ENCODE measurements around the gene CXCL3.

Gene CXCL3

DNA sequence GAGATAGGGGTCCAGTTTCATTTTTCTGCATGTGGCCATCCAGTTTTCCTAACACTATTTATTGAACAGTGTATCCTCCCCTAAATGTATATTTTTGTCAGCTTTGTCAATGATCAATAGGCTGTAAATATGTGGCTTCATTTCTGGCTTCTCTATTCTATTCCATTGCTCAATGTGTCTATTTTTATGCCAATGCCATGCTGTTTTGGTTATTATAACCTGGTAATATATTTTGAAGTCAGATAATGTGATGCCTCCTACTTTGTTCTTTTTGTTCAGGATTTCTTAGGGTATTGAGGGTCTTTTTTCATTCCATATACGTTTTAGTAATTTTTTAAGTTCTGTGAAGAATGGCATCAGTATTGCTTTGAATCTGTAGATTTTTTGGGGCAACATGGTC lies 8.7 kb upstream of the CXCL3 start:
- TF ChIP-seq YY1 (IDR thresholded peaks at IDR 0.05; ENCODE audit: low read depth) (no peak), USF1 (IDR thresholded peaks at IDR 0.05) (no peak), ZBTB7A (IDR thresholded peaks at IDR 0.05; ENCODE audit: low read depth) (no peak), TCF12 (IDR thresholded peaks at IDR 0.05; ENCODE audit: low read depth) (no peak), CREB1 (IDR thresholded peaks at IDR 0.05; ENCODE audit: low read depth) (no peak), EGR1 (IDR thresholded peaks at IDR 0.05) (no peak), CEBPB (IDR thresholded peaks at IDR 0.05) (no peak), TEAD4 (IDR thresholded peaks at IDR 0.05) (no peak), EP300 (IDR thresholded peaks at IDR 0.05; ENCODE audit: borderline replicate concordance) (no peak), NFIC (IDR thresholded peaks at IDR 0.05) (no peak), RAD21 (IDR thresholded peaks at IDR 0.05; ENCODE audit: low read depth) (no peak), FOXM1 (IDR thresholded peaks at IDR 0.05; ENCODE audit: borderline replicate concordance, low read depth) (no peak), TAF1 (IDR thresholded peaks at IDR 0.05; ENCODE audit: low read depth) (no peak)
- TF ChIP-seq, protein P1, sequence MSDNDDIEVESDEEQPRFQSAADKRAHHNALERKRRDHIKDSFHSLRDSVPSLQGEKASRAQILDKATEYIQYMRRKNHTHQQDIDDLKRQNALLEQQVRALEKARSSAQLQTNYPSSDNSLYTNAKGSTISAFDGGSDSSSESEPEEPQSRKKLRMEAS (IDR thresholded peaks at IDR 0.05), result no peak
- TF ChIP-seq, protein P2, sequence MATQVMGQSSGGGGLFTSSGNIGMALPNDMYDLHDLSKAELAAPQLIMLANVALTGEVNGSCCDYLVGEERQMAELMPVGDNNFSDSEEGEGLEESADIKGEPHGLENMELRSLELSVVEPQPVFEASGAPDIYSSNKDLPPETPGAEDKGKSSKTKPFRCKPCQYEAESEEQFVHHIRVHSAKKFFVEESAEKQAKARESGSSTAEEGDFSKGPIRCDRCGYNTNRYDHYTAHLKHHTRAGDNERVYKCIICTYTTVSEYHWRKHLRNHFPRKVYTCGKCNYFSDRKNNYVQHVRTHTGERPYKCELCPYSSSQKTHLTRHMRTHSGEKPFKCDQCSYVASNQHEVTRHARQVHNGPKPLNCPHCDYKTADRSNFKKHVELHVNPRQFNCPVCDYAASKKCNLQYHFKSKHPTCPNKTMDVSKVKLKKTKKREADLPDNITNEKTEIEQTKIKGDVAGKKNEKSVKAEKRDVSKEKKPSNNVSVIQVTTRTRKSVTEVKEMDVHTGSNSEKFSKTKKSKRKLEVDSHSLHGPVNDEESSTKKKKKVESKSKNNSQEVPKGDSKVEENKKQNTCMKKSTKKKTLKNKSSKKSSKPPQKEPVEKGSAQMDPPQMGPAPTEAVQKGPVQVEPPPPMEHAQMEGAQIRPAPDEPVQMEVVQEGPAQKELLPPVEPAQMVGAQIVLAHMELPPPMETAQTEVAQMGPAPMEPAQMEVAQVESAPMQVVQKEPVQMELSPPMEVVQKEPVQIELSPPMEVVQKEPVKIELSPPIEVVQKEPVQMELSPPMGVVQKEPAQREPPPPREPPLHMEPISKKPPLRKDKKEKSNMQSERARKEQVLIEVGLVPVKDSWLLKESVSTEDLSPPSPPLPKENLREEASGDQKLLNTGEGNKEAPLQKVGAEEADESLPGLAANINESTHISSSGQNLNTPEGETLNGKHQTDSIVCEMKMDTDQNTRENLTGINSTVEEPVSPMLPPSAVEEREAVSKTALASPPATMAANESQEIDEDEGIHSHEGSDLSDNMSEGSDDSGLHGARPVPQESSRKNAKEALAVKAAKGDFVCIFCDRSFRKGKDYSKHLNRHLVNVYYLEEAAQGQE (IDR thresholded peaks at IDR 0.05; ENCODE audit: low read depth), result no peak

- TF ChIP-seq FOXM1 (IDR thresholded peaks at IDR 0.05; ENCODE audit: borderline replicate concordance, low read depth), result no peak
- no peak for TF ChIP-seq YY1 (IDR thresholded peaks at IDR 0.05; ENCODE audit: low read depth)
- no peak for TF ChIP-seq EGR1 (IDR thresholded peaks at IDR 0.05)
- TF ChIP-seq, protein P1 (IDR thresholded peaks at IDR 0.05), result no peak
- no peak for TF ChIP-seq TCF12 (IDR thresholded peaks at IDR 0.05; ENCODE audit: low read depth)
- TF ChIP-seq, protein P2 (IDR thresholded peaks at IDR 0.05; ENCODE audit: low read depth), result no peak
- TF ChIP-seq RAD21 (IDR thresholded peaks at IDR 0.05; ENCODE audit: low read depth), result no peak
- no peak for TF ChIP-seq CREB1 (IDR thresholded peaks at IDR 0.05; ENCODE audit: low read depth)
- TF ChIP-seq TAF1 (IDR thresholded peaks at IDR 0.05; ENCODE audit: low read depth), result no peak
- no peak for TF ChIP-seq TEAD4 (IDR thresholded peaks at IDR 0.05)
Observed at GRCh38 chr4:74045772-74046171, 7.3 kb upstream of the CXCL3 start.

- TF ChIP-seq NFIC (IDR thresholded peaks at IDR 0.05) (no peak), CREB1 (IDR thresholded peaks at IDR 0.05; ENCODE audit: low read depth) (no peak), ZBTB7A (IDR thresholded peaks at IDR 0.05; ENCODE audit: low read depth) (no peak), TCF12 (IDR thresholded peaks at IDR 0.05; ENCODE audit: low read depth) (no peak), USF1 (IDR thresholded peaks at IDR 0.05) (no peak), TEAD4 (IDR thresholded peaks at IDR 0.05) (no peak), EGR1 (IDR thresholded peaks at IDR 0.05) (no peak), EP300 (IDR thresholded peaks at IDR 0.05; ENCODE audit: borderline replicate concordance) (no peak)
- TF ChIP-seq, protein P1 (IDR thresholded peaks at IDR 0.05), result no peak
- TF ChIP-seq, protein P2 (IDR thresholded peaks at IDR 0.05; ENCODE audit: low read depth), result no peak
Observed at GRCh38 chr4:74045247-74045646, 6.8 kb upstream of the CXCL3 start.

- TF ChIP-seq CEBPB (IDR thresholded peaks at IDR 0.05), result no peak
- no peak for TF ChIP-seq EP300 (IDR thresholded peaks at IDR 0.05; ENCODE audit: borderline replicate concordance)
Observed at GRCh38 chr4:74044677-74045076, 6.2 kb upstream of the CXCL3 start.

DNA sequence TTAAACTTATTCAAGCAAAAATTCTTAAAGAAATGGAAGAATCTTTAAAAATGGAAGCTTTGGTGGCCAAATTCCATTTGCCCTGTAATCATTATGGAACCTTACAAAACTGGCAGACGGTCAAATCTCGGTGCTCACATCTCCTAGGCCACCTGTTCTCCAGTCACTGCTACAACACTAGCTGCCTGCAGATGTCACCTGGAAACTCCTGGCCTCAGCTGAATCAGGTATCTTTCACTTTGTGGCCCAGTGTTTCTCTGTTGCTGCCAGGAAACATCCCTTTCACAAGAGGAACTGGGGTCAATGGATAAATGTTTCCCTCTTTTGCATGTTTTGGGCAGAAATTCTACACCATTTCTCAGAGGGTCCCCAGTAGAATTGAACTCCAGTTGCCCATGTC lies 4.2 kb upstream of the CXCL3 start:
- TF ChIP-seq CEBPB (IDR thresholded peaks at IDR 0.05) (no peak), RAD21 (IDR thresholded peaks at IDR 0.05; ENCODE audit: low read depth) (peak; percentile 49; the same call in 1 of the 2 replicates)
